H1 (cell line): ENCODE measurements around the gene PPP1CA. TPM values are rescaled to one million over a fixed set of nuclear protein-coding genes. Genes with fewer than 3 reads are reported as not detected.

Source experiments
- TAF7 ChIP-seq: optimal IDR thresholded peaks from 2 replicates; pipeline ENCODE3; 2011; ENCODE audit warnings: low read depth, mild to moderate bottlenecking, inconsistent platforms, low read length, moderate library complexity, borderline replicate concordance
- YY1 ChIP-seq: IDR thresholded peaks from 2 replicates; pipeline ENCODE4 v1.6.1; 2011; ENCODE audit warnings: low read depth, mild to moderate bottlenecking, low read length
- polyA plus RNA-seq, 7 experiments: library from polyadenylated mRNA; depleted of rRNA in 3 of 7; stranded (reverse) in 5 of 7; unstranded in 2 of 7; fragments of >200 nt in 5 of 7; fragments of 200-250 nt in 2 of 7; gene quantifications; 1 replicate in 5 of 7; 2 replicates in 1 of 7; 4 replicates in 1 of 7; pipeline versions ENCODE4 v1.2.1 to v1.2.3, GENCODE V29; 2011 to 2013; ENCODE audit warnings: missing spikeins in 2 of 7, mixed read lengths in 2 of 7
- total RNA-seq: library from RNA; stranded (reverse); fragmentation: NEBNext Ultra II Directional; extraction: Animal tissue kit (Norgen Biotek cat#: 25700); gene quantifications from 2 replicates; pipeline ENCODE4 v1.2.1, GENCODE V29; 2021

PPP1CA gene
- total and polyA plus RNA-seq, 2 of the 8 experiments (the other 6 are each of a cell fraction or from before 2014, with no cell fraction given): 198 to 359 TPM

DNA sequence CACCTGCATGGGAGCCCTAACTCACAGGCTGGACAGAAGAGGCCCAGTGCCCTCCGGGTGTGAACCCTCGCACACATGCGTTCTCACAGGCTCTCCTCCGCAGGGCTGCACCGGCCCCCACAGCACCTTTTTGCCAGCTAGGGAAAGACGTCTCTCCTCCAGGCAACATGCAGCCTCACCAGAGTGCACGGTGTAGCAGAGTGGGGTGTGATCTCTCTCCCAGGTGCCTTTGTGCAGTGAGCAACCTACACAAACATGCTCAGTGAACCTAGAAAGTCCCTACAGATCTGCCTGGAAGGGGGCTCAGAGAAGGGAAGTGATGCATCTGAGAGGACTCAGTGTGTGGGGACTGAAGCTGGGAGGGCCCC lies 10.1 kb upstream of the PPP1CA start (continued):
- TF ChIP-seq YY1: no peak
- no peak for TF ChIP-seq TAF7
- TF ChIP-seq, all 59 proteins: peak for 0
